Lower leg skin (tissue), 4 donors: ENCODE data around the gene CLCNKB. TPM values are rescaled to one million over a fixed set of nuclear protein-coding genes. Genes with fewer than 3 reads are reported as not detected.

Experiments used
- DNase-seq, 2 donors: peaks; one replicate each; pipeline ENCODE4 v3.0.0-alpha.2; 2019; ENCODE audit warnings: low spot score in 2 of 2
- H3K4me3 ChIP-seq: fragments of 200-600 bp; sonication (generic); 2 replicates; pipeline ENCODE4 v1.5.1; 2017; ENCODE audit warnings: mild to moderate bottlenecking, low read depth; ENCODE audit not compliant: poor library complexity, severe bottlenecking
- POLR2A ChIP-seq, 2 donors: fragments of 450-650 bp; IDR thresholded peaks; one replicate each; pipeline ENCODE4 v1.6.1; 2016 to 2017; ENCODE audit warnings: antibody characterized with exemption in 2 of 2, mild to moderate bottlenecking in 1 of 2, moderate library complexity in 1 of 2
- WGBS, 2 donors: methylation state at CpG; one replicate each; pipeline ENCODE4 v1.1.5; 2018; 5-methylcytosine and 5-hydroxymethylcytosine counted together
- intact Hi-C: fragments of 100-400 bp; cut with DNase I; formaldehyde crosslinking; loops from one replicate; pipeline ENCODE4 v1.15.0; 2023; ENCODE audit warnings: low total_unique reads
- total RNA-seq, 4 donors: library from RNA; depleted of rRNA; stranded (reverse); fragments of >200 nt; gene quantifications; one replicate each; pipeline ENCODE4 v1.1.0, GENCODE V29; 2016
- TF ChIP-seq, protein P1 (sequence below), 3 donors: fragments of 450-650 bp; IDR thresholded peaks; one replicate each; pipeline ENCODE4 v1.5.1; 2016; ENCODE audit warnings: antibody characterized with exemption in 3 of 3, mild to moderate bottlenecking in 3 of 3, moderate library complexity in 2 of 3

CLCNKB gene
- total RNA-seq, 4 donors from 2014 or later, result 0.26 TPM; not detected in 3

DNA sequence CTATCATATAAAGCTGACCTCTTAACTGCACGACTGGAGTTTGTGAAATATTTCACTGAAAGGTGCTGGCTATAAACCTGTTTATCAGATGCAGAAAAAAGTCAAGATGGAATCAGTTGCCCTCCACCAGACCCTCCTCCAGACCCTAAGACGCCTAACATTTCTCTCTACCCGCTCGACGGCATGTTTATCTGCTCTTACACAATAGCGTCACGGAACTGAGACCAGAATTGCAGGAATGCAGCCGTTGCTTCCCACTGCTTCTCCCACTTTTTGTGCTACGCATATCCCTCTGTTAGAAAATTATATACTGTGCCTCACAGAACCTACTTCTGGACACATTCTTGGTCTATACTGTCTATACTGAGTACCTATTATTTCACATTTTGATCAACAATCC lies 58.0 kb downstream of the CLCNKB start:
- WGBS, 2 donors, result 75 to 80% methylated on average over 9 of the region's 9 CpGs
- DNase-seq, result no peak
- TF ChIP-seq, protein P1, sequence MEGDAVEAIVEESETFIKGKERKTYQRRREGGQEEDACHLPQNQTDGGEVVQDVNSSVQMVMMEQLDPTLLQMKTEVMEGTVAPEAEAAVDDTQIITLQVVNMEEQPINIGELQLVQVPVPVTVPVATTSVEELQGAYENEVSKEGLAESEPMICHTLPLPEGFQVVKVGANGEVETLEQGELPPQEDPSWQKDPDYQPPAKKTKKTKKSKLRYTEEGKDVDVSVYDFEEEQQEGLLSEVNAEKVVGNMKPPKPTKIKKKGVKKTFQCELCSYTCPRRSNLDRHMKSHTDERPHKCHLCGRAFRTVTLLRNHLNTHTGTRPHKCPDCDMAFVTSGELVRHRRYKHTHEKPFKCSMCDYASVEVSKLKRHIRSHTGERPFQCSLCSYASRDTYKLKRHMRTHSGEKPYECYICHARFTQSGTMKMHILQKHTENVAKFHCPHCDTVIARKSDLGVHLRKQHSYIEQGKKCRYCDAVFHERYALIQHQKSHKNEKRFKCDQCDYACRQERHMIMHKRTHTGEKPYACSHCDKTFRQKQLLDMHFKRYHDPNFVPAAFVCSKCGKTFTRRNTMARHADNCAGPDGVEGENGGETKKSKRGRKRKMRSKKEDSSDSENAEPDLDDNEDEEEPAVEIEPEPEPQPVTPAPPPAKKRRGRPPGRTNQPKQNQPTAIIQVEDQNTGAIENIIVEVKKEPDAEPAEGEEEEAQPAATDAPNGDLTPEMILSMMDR (IDR thresholded peaks at IDR 0.05), result no peak
- no peak for TF ChIP-seq POLR2A (IDR thresholded peaks at IDR 0.05)
- intact Hi-C loops, result no loop called here
- no peak overlapping the region for H3K4me3 ChIP-seq

Other genes with a start within 250 kb of the CLCNKB start
- gene UQCRHL, start 236.1 kb upstream of the CLCNKB start, total RNA-seq, result 1 to 10 TPM in 2 of 4 donors, under 1 TPM in 2; 0.62 to 1.4 (median 0.94) TPM
- gene SPEN, start 196.1 kb upstream of the CLCNKB start, total RNA-seq, result 10 to 100 TPM; 41.4 to 63.6 (median 42.9) TPM
- 10 to 100 TPM; 25.9 to 42.4 (median 29.3) TPM for gene ZBTB17, start 67.7 kb upstream of the CLCNKB start, total RNA-seq
- gene SRARP, start 39.5 kb upstream of the CLCNKB start, total RNA-seq, result not detected
- gene HSPB7, start 25.7 kb upstream of the CLCNKB start, total RNA-seq, result 1 to 10 TPM; 2.4 to 4.2 (median 3.0) TPM
- 1 to 10 TPM in 1 of 4 donors, under 1 TPM in 2, not detected in 1; 0.10 to 1.3 (median 0.63) TPM for gene CLCNKA, start 21.7 kb upstream of the CLCNKB start, total RNA-seq
- 1 to 10 TPM; 1.1 to 2.6 (median 1.7) TPM for gene FAM131C, start 29.9 kb downstream of the CLCNKB start, total RNA-seq
- gene EPHA2, start 112.3 kb downstream of the CLCNKB start, total RNA-seq, result 10 to 100 TPM; 63.6 to 83.8 (median 68.8) TPM
- 10 to 100 TPM; 45.7 to 63.1 (median 48.5) TPM for gene ARHGEF19, start 168.9 kb downstream of the CLCNKB start, total RNA-seq
- gene CPLANE2, start 193.4 kb downstream of the CLCNKB start, total RNA-seq, result 10 to 100 TPM in 2 of 4 donors, 1 to 10 TPM in 2; 6.0 to 17.2 (median 10.4) TPM